RWPE1 (cell line): Measurements from ENCODE around the gene P2RX5.

Source experiments
- CTCF ChIA-PET: fragments of 350-600 bp; sonication (Branson Sonifier 250); formaldehyde crosslinking; extraction: SDS; loops from one replicate; lab custom pipeline; 2021; lab: Yijun Ruan, JAX
- POLR2A ChIA-PET: fragments of 400-600 bp; formaldehyde crosslinking; extraction: SDS; loops from one replicate; lab custom pipeline; 2020; ENCODE audit warnings: antibody characterized with exemption; ENCODE audit not compliant: low non-redundant PET; lab: Yijun Ruan, JAX
- DNase-seq: peaks from one replicate; pipeline ENCODE4 v3.0.0; 2012; ENCODE audit warnings: low spot score
- H3K27ac ChIP-seq: fragments of 450-650 bp; 2 replicates; pipeline ENCODE4 v1.5.1; 2017
- TF ChIP-seq, protein P1 (sequence below): fragments of 450-650 bp; conservative IDR thresholded peaks from 2 replicates; pipeline ENCODE4 v1.5.1; 2017; ENCODE audit warnings: low read depth, mild to moderate bottlenecking

The P2RX5 gene

DNA sequence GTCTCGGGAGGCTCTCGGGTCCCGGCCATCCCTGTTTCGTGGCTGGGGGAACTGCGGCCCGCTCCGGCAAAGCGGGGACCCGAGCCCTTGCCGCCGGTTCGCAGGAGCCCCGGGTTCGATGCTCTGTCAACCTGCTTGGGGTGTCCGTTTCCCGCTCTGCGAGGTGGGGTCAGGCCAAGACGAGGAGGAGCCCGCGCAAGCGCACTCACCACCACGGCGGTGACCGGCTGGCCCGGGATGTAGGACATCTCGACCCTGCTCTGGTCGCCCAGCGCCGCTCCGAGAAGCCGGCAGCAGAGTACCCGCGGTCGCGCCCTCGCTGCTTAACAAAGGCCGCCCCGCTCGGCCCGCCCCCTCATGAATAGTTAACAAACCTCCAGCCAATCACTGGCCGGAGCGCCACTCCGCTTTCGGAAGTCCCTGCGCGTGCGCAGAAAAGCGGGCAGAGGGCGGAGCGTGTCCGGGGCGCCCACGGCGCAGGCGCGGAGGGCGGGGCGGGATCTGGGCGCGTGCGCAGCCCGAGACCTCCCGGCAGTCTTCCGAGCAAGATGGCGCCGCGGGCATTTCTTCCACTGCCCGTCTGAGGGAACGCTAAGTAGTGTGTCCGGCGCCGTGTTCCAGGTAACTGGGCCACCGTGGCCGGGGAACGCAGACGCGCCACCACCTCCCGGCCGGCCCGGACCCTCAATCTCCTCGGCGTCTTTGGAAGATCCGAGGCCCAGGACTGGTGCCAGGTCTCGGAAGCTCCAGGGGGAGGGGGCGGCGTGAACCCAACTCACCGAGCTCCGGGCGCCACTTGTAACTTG lies 27.5 kb downstream of the P2RX5 start, which contains the start of the genes EMC6 and TAX1BP3:
EMC6 (plus strand) TSS at position 534 of the 806 bp plus-strand sequence. CDS start 335 bp downstream, outside the sequence.
TAX1BP3 (minus strand) TSS at position 300 of the 806 bp plus-strand sequence; CDS start at position 248, 52 bp downstream.
- TF ChIP-seq, protein P1, sequence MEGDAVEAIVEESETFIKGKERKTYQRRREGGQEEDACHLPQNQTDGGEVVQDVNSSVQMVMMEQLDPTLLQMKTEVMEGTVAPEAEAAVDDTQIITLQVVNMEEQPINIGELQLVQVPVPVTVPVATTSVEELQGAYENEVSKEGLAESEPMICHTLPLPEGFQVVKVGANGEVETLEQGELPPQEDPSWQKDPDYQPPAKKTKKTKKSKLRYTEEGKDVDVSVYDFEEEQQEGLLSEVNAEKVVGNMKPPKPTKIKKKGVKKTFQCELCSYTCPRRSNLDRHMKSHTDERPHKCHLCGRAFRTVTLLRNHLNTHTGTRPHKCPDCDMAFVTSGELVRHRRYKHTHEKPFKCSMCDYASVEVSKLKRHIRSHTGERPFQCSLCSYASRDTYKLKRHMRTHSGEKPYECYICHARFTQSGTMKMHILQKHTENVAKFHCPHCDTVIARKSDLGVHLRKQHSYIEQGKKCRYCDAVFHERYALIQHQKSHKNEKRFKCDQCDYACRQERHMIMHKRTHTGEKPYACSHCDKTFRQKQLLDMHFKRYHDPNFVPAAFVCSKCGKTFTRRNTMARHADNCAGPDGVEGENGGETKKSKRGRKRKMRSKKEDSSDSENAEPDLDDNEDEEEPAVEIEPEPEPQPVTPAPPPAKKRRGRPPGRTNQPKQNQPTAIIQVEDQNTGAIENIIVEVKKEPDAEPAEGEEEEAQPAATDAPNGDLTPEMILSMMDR, result no peak
- DNase-seq, result peak; percentile 99
- ChIA-PET POLR2A (interaction anchor here (0.6 to 1.8 kb wide), 2 partner anchors 14 to 32 kb away, joined by 6 to 8 read pairs; partner anchors contain the start of genes CTNS and SHPK), CTCF (interaction anchor here (0.7 kb wide), 1 partner anchor 72 kb away, joined by 3 read pairs; no protein-coding TSS in a partner anchor)
- H3K27ac ChIP-seq, result peak within 1 kb of the TSS; percentile 98

- peak overlapping the region; percentile 98 for H3K27ac ChIP-seq
- CTCF ChIA-PET, result interaction anchor here (0.6 to 0.7 kb wide), 3 partner anchors 71 to 935 kb away, joined by 3 to 8 read pairs (median 5); no protein-coding TSS in a partner anchor
- POLR2A ChIA-PET, result interaction anchor here (0.5 to 1.8 kb wide), 5 partner anchors 20 to 226 kb away, joined by 3 to 8 read pairs (median 3); partner anchors contain the start of genes CAMKK1, CTNS and SHPK
- TF ChIP-seq, protein P1, result no peak
- DNase-seq, result peak; percentile 89
Observed at GRCh38 chr17:3667366-3668278, 28.3 kb downstream of the P2RX5 start.

DNA sequence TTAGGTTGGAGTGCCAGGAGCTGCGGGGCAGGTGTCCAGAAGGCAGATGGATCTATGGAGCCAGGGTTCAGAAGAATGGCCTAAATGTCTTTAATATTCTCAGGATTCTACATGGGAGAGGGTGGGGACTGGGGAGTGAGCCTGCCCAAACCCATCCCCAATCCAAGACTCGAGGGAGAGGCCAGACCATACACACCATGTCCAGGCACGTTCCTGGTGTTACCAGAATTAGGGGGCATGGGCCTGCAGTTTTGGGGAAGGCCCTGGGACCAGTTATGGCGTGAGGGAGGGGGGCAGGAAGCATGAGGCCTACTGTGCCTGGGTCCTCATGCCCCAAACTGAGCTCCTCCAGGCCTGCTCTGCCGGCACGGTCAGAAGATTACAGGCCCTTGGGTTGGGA lies 29.4 kb downstream of the P2RX5 start:
- TF ChIP-seq, protein P1, result no peak
- POLR2A ChIA-PET, result interaction anchor here (0.6 to 1.8 kb wide), 2 partner anchors 11 to 30 kb away, joined by 4 to 8 read pairs; partner anchors contain the start of genes CTNS and SHPK
- no peak for DNase-seq
- CTCF ChIA-PET, result interaction anchor here (0.6 kb wide), 3 partner anchors 115 to 1321 kb away, joined by 4 to 8 read pairs (median 5); partner anchors contain the start of gene CAMTA2
- peak overlapping the region; percentile 98 for H3K27ac ChIP-seq

- CTCF ChIA-PET, result no interaction called here
- POLR2A ChIA-PET, result no interaction called here
- DNase-seq, result no peak
- TF ChIP-seq, protein P1, result no peak
- H3K27ac ChIP-seq, result peak overlapping the region; percentile 98
Observed at GRCh38 chr17:3665834-3666233, 30.1 kb downstream of the P2RX5 start.

GRCh38 chr17:3663102-3664011 lies 32.6 kb downstream of the P2RX5 start:
- DNase-seq, result no peak
- ChIA-PET CTCF (no interaction called here), POLR2A (no interaction called here)
- TF ChIP-seq, protein P1, result no peak
- H3K27ac ChIP-seq, result peak overlapping the region; percentile 92
